DOHH2 (cell line): ENCODE measurements around the gene CCRL2.

Experiments
- EZH2phosphoT487 ChIP-seq: fragments of 200-600 bp; sonication (generic); IDR thresholded peaks from 2 replicates; pipeline ENCODE4 v1.6.1; 2017; ENCODE audit warnings: borderline replicate concordance, mild to moderate bottlenecking, antibody characterized with exemption, low read length, moderate library complexity, mixed read lengths
- TF ChIP-seq, protein P1 (sequence below): fragments of 200-600 bp; sonication (generic); IDR thresholded peaks from one replicate; pipeline ENCODE4 v1.5.1; 2014; ENCODE audit warnings: antibody characterized with exemption, mild to moderate bottlenecking, low read depth, low read length; ENCODE audit not compliant: poor library complexity, severe bottlenecking

DNA sequence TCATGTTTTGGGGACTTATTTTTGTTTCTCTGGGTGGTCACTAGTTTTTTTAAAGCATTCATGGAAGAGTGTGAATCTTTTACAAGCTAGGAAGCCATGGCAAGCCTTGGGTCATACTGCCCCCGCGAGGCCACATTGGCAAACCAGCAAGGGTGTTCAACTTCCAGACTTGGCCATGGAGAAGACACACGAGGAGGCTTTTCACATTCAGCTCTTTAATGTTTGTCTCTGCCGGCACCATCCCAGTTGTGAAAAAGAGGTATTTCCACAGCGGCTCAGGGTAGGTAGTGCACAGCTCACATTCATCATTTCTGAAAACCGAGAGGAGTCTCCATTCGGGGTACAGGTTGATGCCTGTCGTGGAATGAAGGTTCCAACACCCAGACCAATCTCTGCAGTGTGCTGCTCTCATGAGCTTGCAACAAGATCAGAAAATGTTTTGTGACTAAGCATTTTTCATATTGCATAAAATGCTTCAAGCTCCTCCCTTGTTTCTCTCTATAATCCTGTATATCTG lies 28.6 kb upstream of the CCRL2 start:
- TF ChIP-seq, protein P1, sequence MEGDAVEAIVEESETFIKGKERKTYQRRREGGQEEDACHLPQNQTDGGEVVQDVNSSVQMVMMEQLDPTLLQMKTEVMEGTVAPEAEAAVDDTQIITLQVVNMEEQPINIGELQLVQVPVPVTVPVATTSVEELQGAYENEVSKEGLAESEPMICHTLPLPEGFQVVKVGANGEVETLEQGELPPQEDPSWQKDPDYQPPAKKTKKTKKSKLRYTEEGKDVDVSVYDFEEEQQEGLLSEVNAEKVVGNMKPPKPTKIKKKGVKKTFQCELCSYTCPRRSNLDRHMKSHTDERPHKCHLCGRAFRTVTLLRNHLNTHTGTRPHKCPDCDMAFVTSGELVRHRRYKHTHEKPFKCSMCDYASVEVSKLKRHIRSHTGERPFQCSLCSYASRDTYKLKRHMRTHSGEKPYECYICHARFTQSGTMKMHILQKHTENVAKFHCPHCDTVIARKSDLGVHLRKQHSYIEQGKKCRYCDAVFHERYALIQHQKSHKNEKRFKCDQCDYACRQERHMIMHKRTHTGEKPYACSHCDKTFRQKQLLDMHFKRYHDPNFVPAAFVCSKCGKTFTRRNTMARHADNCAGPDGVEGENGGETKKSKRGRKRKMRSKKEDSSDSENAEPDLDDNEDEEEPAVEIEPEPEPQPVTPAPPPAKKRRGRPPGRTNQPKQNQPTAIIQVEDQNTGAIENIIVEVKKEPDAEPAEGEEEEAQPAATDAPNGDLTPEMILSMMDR: peak; percentile 84
- no peak for TF ChIP-seq EZH2phosphoT487
